HCT116 (cell line): ENCODE measurements around the gene KIFC3. TPM values are rescaled to one million over a fixed set of nuclear protein-coding genes. Genes with fewer than 3 reads are reported as not detected.

Experiments
- ATAC-seq: fragments of 200-7000 bp; cut with Tn5 transposase; 2 replicates; pipeline ENCODE4 v1.9.1; 2020; ENCODE audit warnings: mild to moderate bottlenecking, moderate library complexity
- BruUV-seq: library from RNA; stranded (reverse); fragments of 400-500 nt; replicated peaks from 2 replicates; lab custom pipeline; 2021; lab: Mats Ljungman, UMichigan
- CTCF ChIA-PET: fragments of 300-600 bp; sonication (Branson Sonifier 250); formaldehyde crosslinking; loops from one replicate; lab custom pipeline; 2021; ENCODE audit warnings: antibody characterized with exemption; lab: Charles Lee
- POLR2A ChIA-PET: fragments of 300-600, 350-600 bp; sonication (Branson Sonifier 250); formaldehyde crosslinking; loops from one replicate; lab custom pipeline; 2021; ENCODE audit warnings: antibody characterized with exemption; lab: Charles Lee
- RAD21 ChIA-PET, 2 experiments: fragments of 300-600 bp; sonication (Branson Sonifier 250); formaldehyde crosslinking; loops; one replicate each; lab custom pipeline; 2023; ENCODE audit warnings: low total read pairs in 2 of 2; ENCODE audit not compliant: uncharacterized antibody in 2 of 2, unreplicated experiment in 2 of 2, low non-redundant PET in 1 of 2; lab: Charles Lee
- DNase-seq: peaks from one replicate; pipeline ENCODE4 v3.0.0-alpha.2; 2010; ENCODE audit warnings: low read depth, low spot score
- H2AFZ ChIP-seq: fragments of 200-600 bp; shearing (Covaris generic), sonication (generic); 2 replicates; pipeline ENCODE4 v1.6.1; 2017; ENCODE audit warnings: low read depth, mixed run types, mixed read lengths, antibody characterized with exemption, low read length; ENCODE audit not compliant: poor library complexity, severe bottlenecking
- H3K27ac ChIP-seq: 2 replicates; pipeline ENCODE4 v1.5.1; 2012; ENCODE audit warnings: low read depth, low read length
- H3K27me3 ChIP-seq: fragments of 200-600 bp; sonication (generic); 2 replicates; pipeline ENCODE4 v1.6.1; 2016; ENCODE audit warnings: mixed run types, low read length, mixed read lengths; ENCODE audit not compliant: insufficient read depth
- H3K36me3 ChIP-seq, 2 experiments: fragments of 200-500 bp in 1 of 2; fragments of 200-600 bp in 1 of 2; sonication (Bioruptor generic) in 1 of 2; sonication (generic) in 1 of 2; 2 replicates each; pipeline versions ENCODE4 v1.5.1 to v1.6.1; 2014 to 2016; ENCODE audit warnings: low read length in 2 of 2, inconsistent platforms in 1 of 2, mixed read lengths in 1 of 2, mixed run types in 1 of 2; ENCODE audit not compliant: insufficient read depth in 2 of 2, control insufficient read depth in 1 of 2
- H3K4me1 ChIP-seq, 2 experiments: fragments of 200-600 bp in 1 of 2; sonication (generic) in 1 of 2; 2 replicates each; pipeline versions ENCODE4 v1.5.1 to v1.6.1; 2012 to 2017; ENCODE audit warnings: low read length in 2 of 2, inconsistent platforms in 1 of 2, mild to moderate bottlenecking in 1 of 2, mixed read lengths in 1 of 2, mixed run types in 1 of 2, moderate library complexity in 1 of 2; ENCODE audit not compliant: insufficient read depth in 2 of 2, control insufficient read depth in 1 of 2
- H3K4me2 ChIP-seq: fragments of 200-600 bp; sonication (generic); 2 replicates; pipeline ENCODE4 v1.6.1; 2017; ENCODE audit warnings: mixed run types, low read length, mixed read lengths
- H3K4me3 ChIP-seq, 2 experiments: fragments of 200-600 bp in 1 of 2; sonication (generic) in 1 of 2; replicated peaks in 1 of 2; 2 replicates each; pipeline ENCODE4 v1.5.1; 2011 to 2016; ENCODE audit warnings: low read length in 2 of 2, control low read depth in 1 of 2, low read depth in 1 of 2, mild to moderate bottlenecking in 1 of 2, mixed read lengths in 1 of 2, mixed run types in 1 of 2
- H3K79me2 ChIP-seq: fragments of 200-600 bp; sonication (generic); 2 replicates; pipeline ENCODE4 v1.6.1; 2017; ENCODE audit warnings: mild to moderate bottlenecking, mixed run types, low read length, moderate library complexity, mixed read lengths; ENCODE audit not compliant: insufficient read depth
- H3K9ac ChIP-seq: fragments of 200-600 bp; sonication (generic); 2 replicates; pipeline ENCODE4 v1.6.1; 2016; ENCODE audit warnings: low read length, mixed read lengths
- H3K9me2 ChIP-seq: fragments of 200-600 bp; sonication (generic), shearing (Covaris generic); 2 replicates; pipeline ENCODE4 v1.6.1; 2017; ENCODE audit warnings: mixed run types, mild to moderate bottlenecking, moderate library complexity; ENCODE audit not compliant: insufficient read depth
- H3K9me3 ChIP-seq, 2 experiments: fragments of 200-500 bp in 1 of 2; fragments of 200-600 bp in 1 of 2; sonication (Bioruptor generic) in 1 of 2; sonication (generic) in 1 of 2; 2 replicates each; pipeline ENCODE4 v1.6.1; 2014 to 2017; ENCODE audit warnings: low read length in 2 of 2, mixed read lengths in 2 of 2, inconsistent platforms in 1 of 2, low read depth in 1 of 2, mild to moderate bottlenecking in 1 of 2, mixed run types in 1 of 2, moderate library complexity in 1 of 2; ENCODE audit not compliant: control insufficient read depth in 1 of 2, insufficient read depth in 1 of 2
- H4K20me1 ChIP-seq: fragments of 200-600 bp; sonication (generic), shearing (Covaris generic); 2 replicates; pipeline ENCODE4 v1.6.1; 2017; ENCODE audit warnings: mixed run types, mild to moderate bottlenecking, moderate library complexity; ENCODE audit not compliant: insufficient read depth
- CEBPB ChIP-seq: IDR thresholded peaks from 2 replicates; pipeline ENCODE4 v1.6.1; 2012; ENCODE audit warnings: low read depth
- CTCF ChIP-seq, 3 experiments: fragments of 200-600 bp in 1 of 3; sonication (generic) in 1 of 3; IDR thresholded peaks in 2 of 3; conservative IDR thresholded peaks in 1 of 3; 2 replicates each; pipeline ENCODE4 v1.5.1; 2012 to 2017; ENCODE audit warnings: low read depth in 2 of 3, low read length in 2 of 3, antibody characterized with exemption in 1 of 3, borderline replicate concordance in 1 of 3, control low read depth in 1 of 3, mild to moderate bottlenecking in 1 of 3, mixed read lengths in 1 of 3, mixed run types in 1 of 3, moderate library complexity in 1 of 3; ENCODE audit not compliant: insufficient read depth in 1 of 3
- EZH2 ChIP-seq: fragments of 200-600 bp; sonication (generic); IDR thresholded peaks from 2 replicates; pipeline ENCODE4 v1.6.1; 2017; ENCODE audit warnings: antibody characterized with exemption, mixed run types
- EZH2phosphoT487 ChIP-seq: fragments of 200-600 bp; IDR thresholded peaks from 2 replicates; pipeline ENCODE4 v1.6.1; 2018; ENCODE audit warnings: antibody characterized with exemption, borderline replicate concordance
- FOSL1 ChIP-seq: IDR thresholded peaks from 2 replicates; pipeline ENCODE4 v1.6.1; 2012; ENCODE audit warnings: low read depth
- MAX ChIP-seq: IDR thresholded peaks from 2 replicates; pipeline ENCODE4 v1.6.1; 2012
- POLR2A ChIP-seq: IDR thresholded peaks from 2 replicates; pipeline ENCODE4 v1.7.0; 2011; ENCODE audit warnings: borderline replicate concordance; ENCODE audit not compliant: insufficient read depth, insufficient read length; ENCODE audit errors: extremely low read depth
- POLR2AphosphoS5 ChIP-seq: IDR thresholded peaks from 2 replicates; pipeline ENCODE4 v1.6.1; 2011; ENCODE audit warnings: mild to moderate bottlenecking, low read depth, low read length, moderate library complexity
- REST ChIP-seq: IDR thresholded peaks from 2 replicates; pipeline ENCODE4 v1.6.1; 2012; ENCODE audit warnings: low read depth
- SIN3A ChIP-seq: IDR thresholded peaks from 2 replicates; pipeline ENCODE4 v1.6.1; 2012; ENCODE audit warnings: low read depth
- SP1 ChIP-seq: IDR thresholded peaks from 2 replicates; pipeline ENCODE4 v1.6.1; 2012; ENCODE audit warnings: low read depth
- ZBTB33 ChIP-seq: IDR thresholded peaks from 2 replicates; pipeline ENCODE4 v1.6.1; 2011; ENCODE audit warnings: mild to moderate bottlenecking, low read length, moderate library complexity; ENCODE audit not compliant: insufficient replicate concordance; ENCODE audit errors: extremely low read depth
- ZFX ChIP-seq: fragments of 450-650 bp; IDR thresholded peaks from 2 replicates; pipeline ENCODE4 v1.6.1; 2017
- ZNF274 ChIP-seq: fragments of 200-500 bp; sonication (Bioruptor generic); IDR thresholded peaks from 2 replicates; pipeline ENCODE4 v1.6.1; 2014; ENCODE audit warnings: mild to moderate bottlenecking, low read depth, low read length, inconsistent platforms
- intact Hi-C: fragments of 100-400 bp; cut with micrococcal nuclease; formaldehyde crosslinking; loops from 2 replicates; pipeline ENCODE4 v1.10.0; 2022
- total RNA-seq: library from RNA; stranded (reverse); gene quantifications from one replicate; pipeline ENCODE4 v1.2.1, GENCODE V29; 2021; ENCODE audit not compliant: unreplicated experiment

Gene KIFC3
- total RNA-seq, 1 experiment from 2014 or later: 31.9 TPM

GRCh38 chr16:57774705-57775285 is 27.5 kb downstream of the KIFC3 start:
- intact Hi-C loops: no loop called here
- no peak overlapping the region for H3K27ac ChIP-seq
- H3K9me3 ChIP-seq: no peaks in the 10 kb centered on the region
- DNase-seq (no peak), ATAC-seq (no peak)
- no peaks in the 10 kb centered on the region for H4K20me1 ChIP-seq
- no peak overlapping the region for H3K4me3 ChIP-seq
- no peak for TF ChIP-seq ZFX
- TF ChIP-seq SIN3A: no peak
- TF ChIP-seq ZNF274: no peak
- TF ChIP-seq ZBTB33: no peak
- TF ChIP-seq CEBPB: no peak
- TF ChIP-seq REST: no peak
- TF ChIP-seq POLR2A: no peak
- TF ChIP-seq SP1: no peak
- TF ChIP-seq FOSL1: no peak
- TF ChIP-seq MAX: no peak
- no peak for TF ChIP-seq CTCF (IDR thresholded peaks at IDR 0.05 in 2 of 3, conservative IDR thresholded peaks at IDR 0.05 in 1 of 3; ENCODE audit: borderline replicate concordance in 1 of 3, insufficient read depth in 1 of 3, low read depth in 2 of 3, low read length in 2 of 3)
- TF ChIP-seq EZH2: no peak
- TF ChIP-seq POLR2AphosphoS5: no peak
- TF ChIP-seq EZH2phosphoT487: no peak
- TF ChIP-seq, all 23 proteins: peak for 0
- Histone ChIP-seq H3K9ac (no peak overlapping the region), H3K4me2 (no peak overlapping the region), H3K36me3 (no peaks in the 10 kb centered on the region), H2AFZ (no peak overlapping the region), H3K27me3 (no peaks in the 10 kb centered on the region), H3K79me2 (no peaks in the 10 kb centered on the region), H3K4me1 (peaks cover 12 to 13% of the 10 kb centered on the region in 2 experiments), H3K9me2 (no peaks in the 10 kb centered on the region)
- RAD21 ChIA-PET: no interaction called here
- POLR2A ChIA-PET: no interaction called here
- BruUV-seq: no TSS peak
- CTCF ChIA-PET: no interaction called here
